ENCODE measurements around the gene ZCCHC18.
"Not testable (repeated sequence)": the region's sequence is repeated elsewhere in the genome, so short reads cannot be mapped to it uniquely, and the experiment has no call there.

GRCh38 chrX:104075778-104076445 lies 36.4 kb upstream of the ZCCHC18 start, which contains the start of gene TMSB15C:
- TF ChIP-seq CTCF, POLR2AphosphoS5, POLR2A (IDR thresholded peaks at IDR 0.05): not testable (repeated sequence)
